Left lung (tissue), 10 donors: ENCODE measurements around the gene SCAMP5. TPM values are rescaled to one million over a fixed set of nuclear protein-coding genes. Genes with fewer than 3 reads are reported as not detected.
A peak's percentile ranks its signal among the peaks of the same experiment; 100 is the strongest.

Experiments
- ATAC-seq: fragments of 200-7000 bp; cut with Tn5 transposase; one replicate; pipeline ENCODE4 v1.9.1; 2020; ENCODE audit warnings: moderate library complexity
- DNase-seq, 4 donors: peaks; one replicate each; pipeline ENCODE4 v3.0.0-alpha.2; 2013 to 2020
- H3K27ac ChIP-seq, 2 donors: fragments of 200-600 bp; sonication (generic) in 1 of 2; one replicate each; pipeline versions ENCODE4 v1.5.0 to v1.8.0; 2020 to 2021
- H3K27me3 ChIP-seq, 2 donors: fragments of 200-600 bp; sonication (generic) in 1 of 2; one replicate each; pipeline versions ENCODE4 v1.5.0 to v1.8.0; 2020 to 2021
- H3K36me3 ChIP-seq, 2 donors: fragments of 200-600 bp; sonication (generic) in 1 of 2; one replicate each; pipeline versions ENCODE4 v1.5.0 to v1.8.0; 2020 to 2021
- H3K4me1 ChIP-seq, 2 donors: fragments of 200-600 bp; one replicate each; pipeline ENCODE4 v1.8.0; 2021
- H3K4me3 ChIP-seq, 2 donors: fragments of 200-600 bp; sonication (generic) in 1 of 2; one replicate each; pipeline versions ENCODE4 v1.5.0 to v1.8.0; 2020 to 2021; ENCODE audit warnings: mild to moderate bottlenecking in 1 of 2
- H3K9me3 ChIP-seq, 2 donors: fragments of 200-600 bp; sonication (generic) in 1 of 2; one replicate each; pipeline versions ENCODE4 v1.5.0 to v1.8.0; 2020 to 2021
- intact Hi-C, 2 donors: fragments of 100-400 bp; cut with DNase I; formaldehyde crosslinking; loops; one replicate each; pipeline versions ENCODE4 v1.11.2 to v1.14.2; 2022
- polyA plus RNA-seq, 6 donors: library from polyadenylated mRNA; unstranded; fragments of 120-200 nt; gene quantifications; one replicate each; pipeline ENCODE4 v1.2.1, GENCODE V29; 2013; ENCODE audit not compliant: insufficient read length in 6 of 6
- total RNA-seq, 2 donors: library from RNA; stranded (reverse); fragmentation: NEBNext Ultra II Directional; extraction: Animal tissue kit (Norgen Biotek cat#: 25700); gene quantifications; one replicate each; pipeline ENCODE4 v1.2.1, GENCODE V29; 2021
- TF ChIP-seq, protein P1 (sequence below), 2 donors: fragments of 200-600 bp; sonication (generic) in 1 of 2; IDR thresholded peaks; one replicate each; pipeline versions ENCODE4 v1.5.0 to v1.8.0; 2021; ENCODE audit warnings: antibody characterized with exemption in 2 of 2
- donor health status: DM: no; HTN: yes; CAD: no.
- donor health status: DM: no; HTN: no; CAD: no.

Gene SCAMP5
- total and polyA plus RNA-seq, 8 donors = 1.9 to 31.3 (median 13.8) TPM

DNA sequence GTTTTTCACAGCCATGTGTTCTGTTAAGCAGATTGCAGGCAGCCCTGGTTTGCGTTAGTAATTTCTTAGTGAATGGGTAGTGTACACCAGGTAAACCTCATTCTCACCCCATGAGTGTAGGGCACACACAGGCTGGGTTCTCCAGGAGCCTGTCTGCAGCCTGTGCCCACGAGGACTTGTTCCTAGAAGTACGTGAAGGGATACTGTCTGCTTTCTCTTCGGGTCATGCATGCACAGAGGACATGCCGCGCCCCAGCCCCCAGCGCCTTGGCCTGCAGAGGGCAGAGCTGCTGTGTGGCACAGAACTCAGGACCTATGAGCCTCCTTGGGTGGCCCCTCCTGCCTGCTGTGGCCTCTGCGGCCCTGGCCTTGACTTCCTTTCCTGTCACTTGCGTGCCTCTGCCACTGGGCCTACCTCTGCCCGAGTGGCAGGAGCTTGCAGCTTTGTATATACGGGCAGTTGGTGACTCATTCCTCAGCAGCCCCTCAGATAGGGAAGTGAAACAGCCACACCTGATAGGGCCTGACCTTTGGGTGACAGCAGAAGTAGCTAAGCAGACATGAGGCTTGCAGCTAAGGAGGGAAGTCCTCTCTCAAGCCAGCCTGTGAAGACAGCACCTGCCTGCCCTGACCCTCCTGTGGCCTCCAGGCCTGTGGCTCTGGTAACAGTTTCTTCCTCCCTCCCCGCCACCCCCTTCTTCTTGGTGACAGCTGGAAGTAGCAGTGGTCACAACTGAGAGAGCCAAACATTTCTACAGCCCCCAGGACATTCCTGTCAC lies 47.6 kb downstream of the SCAMP5 start:
- H3K27me3 ChIP-seq = no peaks in the 10 kb centered on the region
- H3K9me3 ChIP-seq = no peaks in the 10 kb centered on the region
- no peaks in the 10 kb centered on the region for H3K36me3 ChIP-seq
- peak; percentile 26 to 98 (median 67) for DNase-seq
- peak; percentile 71 for ATAC-seq
- peaks cover 45 to 78% of the 10 kb centered on the region in 2 donors for H3K4me1 ChIP-seq
- no peak overlapping the region for H3K4me3 ChIP-seq
- peak overlapping the region; percentile 84 to 95 for H3K27ac ChIP-seq
- intact Hi-C loops = no loop called here
- TF ChIP-seq, protein P1, sequence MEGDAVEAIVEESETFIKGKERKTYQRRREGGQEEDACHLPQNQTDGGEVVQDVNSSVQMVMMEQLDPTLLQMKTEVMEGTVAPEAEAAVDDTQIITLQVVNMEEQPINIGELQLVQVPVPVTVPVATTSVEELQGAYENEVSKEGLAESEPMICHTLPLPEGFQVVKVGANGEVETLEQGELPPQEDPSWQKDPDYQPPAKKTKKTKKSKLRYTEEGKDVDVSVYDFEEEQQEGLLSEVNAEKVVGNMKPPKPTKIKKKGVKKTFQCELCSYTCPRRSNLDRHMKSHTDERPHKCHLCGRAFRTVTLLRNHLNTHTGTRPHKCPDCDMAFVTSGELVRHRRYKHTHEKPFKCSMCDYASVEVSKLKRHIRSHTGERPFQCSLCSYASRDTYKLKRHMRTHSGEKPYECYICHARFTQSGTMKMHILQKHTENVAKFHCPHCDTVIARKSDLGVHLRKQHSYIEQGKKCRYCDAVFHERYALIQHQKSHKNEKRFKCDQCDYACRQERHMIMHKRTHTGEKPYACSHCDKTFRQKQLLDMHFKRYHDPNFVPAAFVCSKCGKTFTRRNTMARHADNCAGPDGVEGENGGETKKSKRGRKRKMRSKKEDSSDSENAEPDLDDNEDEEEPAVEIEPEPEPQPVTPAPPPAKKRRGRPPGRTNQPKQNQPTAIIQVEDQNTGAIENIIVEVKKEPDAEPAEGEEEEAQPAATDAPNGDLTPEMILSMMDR (IDR thresholded peaks at IDR 0.05) = peak; percentile 49 to 78

DNA sequence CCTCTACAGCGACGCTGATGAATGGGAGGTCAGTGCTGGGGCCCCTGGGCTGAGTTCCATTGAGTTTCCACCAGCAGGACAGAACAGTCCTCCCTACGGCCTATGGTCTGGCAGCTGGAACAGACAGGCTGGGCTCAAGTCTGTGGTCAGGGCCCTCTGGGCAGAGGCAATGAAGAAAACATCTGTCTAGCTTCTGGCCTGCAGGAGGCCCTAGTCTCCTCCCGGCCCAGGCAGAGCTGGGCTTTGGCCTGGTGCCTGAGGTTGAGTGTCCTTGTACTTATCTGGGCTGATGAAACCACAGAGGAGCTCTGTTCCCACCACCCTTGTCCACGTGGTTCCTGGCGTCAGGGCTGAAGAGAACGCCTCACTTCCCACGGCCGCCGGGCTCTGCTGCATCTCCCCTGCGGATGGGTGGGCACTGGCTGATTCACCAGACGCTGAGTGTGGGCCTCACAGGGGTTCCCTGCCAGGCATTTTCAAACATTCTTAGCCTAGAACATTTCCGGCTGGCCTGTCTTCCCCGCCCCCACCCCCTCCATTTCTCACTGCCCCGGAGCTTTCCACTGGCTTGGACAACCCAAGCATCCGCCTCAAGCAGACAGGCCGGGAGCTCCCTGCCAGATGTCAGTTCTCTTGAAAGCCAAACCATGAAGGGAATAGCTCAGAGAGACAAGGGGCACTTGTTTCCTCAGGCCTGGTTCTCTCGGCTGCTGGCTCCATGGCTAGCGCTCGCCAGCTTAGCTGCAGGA lies 48.3 kb downstream of the SCAMP5 start:
- Histone ChIP-seq H3K9me3 (no peaks in the 10 kb centered on the region), H3K4me1 (peaks cover 46 to 78% of the 10 kb centered on the region in 2 donors), H3K27ac (peak overlapping the region; percentile 84 to 95), H3K4me3 (peak overlapping the region in 1 of 2 donors; percentile 8), H3K27me3 (no peaks in the 10 kb centered on the region), H3K36me3 (no peaks in the 10 kb centered on the region)
- peak; percentile 80 for ATAC-seq
- intact Hi-C loops = no loop called here
- DNase-seq = peak; percentile 94 to 98 (median 96)
- TF ChIP-seq, protein P1 (IDR thresholded peaks at IDR 0.05) = peak in 1 of 2 donors; percentile 38

DNA sequence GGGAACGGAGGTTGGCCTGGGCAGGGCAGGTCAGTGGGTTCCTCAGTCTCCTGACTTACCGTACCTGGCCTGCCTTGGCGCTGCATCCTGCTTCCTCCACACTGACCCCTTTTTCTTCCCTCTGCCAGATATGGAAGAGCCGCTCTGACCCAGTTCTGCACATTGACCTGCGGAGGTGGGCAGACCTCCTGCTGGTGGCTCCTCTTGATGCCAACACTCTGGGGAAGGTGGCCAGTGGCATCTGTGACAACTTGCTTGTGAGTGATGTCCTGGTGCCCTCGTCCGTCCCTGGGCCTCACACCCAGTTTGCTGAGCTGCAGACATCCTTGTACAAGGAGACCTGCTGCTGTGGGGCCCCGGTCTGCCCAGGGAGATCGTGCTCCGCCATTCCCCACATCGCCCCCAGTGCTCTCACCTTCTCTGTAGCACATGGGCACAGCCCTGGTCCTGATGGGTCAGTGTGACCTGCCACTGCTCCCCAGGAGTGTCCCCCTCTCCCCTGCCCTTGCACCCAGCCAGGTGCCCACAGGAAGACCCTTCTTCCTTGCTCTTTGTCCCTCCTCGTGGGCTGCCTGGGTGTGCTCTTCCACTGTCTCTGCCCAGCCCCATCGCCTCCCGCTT lies 49.0 kb downstream of the SCAMP5 start:
- intact Hi-C loops = no loop called here
- no peaks in the 10 kb centered on the region for H3K9me3 ChIP-seq
- peak overlapping the region; percentile 84 to 95 for H3K27ac ChIP-seq
- H3K27me3 ChIP-seq = no peaks in the 10 kb centered on the region
- TF ChIP-seq, protein P1 (IDR thresholded peaks at IDR 0.05) = no peak
- ATAC-seq = no peak
- H3K36me3 ChIP-seq = no peaks in the 10 kb centered on the region
- peaks cover 52 to 78% of the 10 kb centered on the region in 2 donors for H3K4me1 ChIP-seq
- H3K4me3 ChIP-seq = peak overlapping the region in 1 of 2 donors; percentile 8
- no peak for DNase-seq

DNA sequence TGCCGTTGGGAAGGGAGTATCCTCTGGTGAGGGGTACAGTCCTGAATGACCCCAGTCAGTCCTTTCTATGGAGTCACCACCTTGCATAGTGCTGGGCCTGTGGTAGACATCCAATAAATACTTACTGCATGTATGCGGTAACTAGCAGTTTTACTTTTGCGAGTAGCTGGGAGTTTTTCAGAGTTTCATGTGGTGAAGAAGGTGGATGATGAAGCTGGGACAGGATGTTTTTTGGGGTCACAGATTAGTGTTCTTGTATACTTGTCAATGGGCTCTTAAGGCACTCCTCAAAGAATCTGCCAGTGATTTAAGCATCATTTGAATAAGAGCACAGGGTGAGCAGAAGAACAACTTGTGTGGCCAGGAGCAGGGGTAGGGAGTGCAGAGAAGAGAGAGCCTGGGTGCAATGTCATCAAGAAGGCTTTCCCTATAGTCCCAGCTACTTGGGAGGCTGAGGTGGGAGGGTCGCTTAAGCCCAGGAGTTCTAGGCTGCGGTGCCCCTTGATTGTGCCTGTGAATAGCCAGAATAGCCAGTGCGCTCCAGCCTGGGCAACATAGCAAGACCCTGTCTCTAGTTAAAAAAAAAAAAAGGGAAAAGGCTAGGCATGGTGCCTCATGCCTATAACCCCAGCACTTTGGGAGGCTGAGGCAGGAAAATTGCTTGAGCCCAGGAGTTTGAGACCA lies 50.1 kb downstream of the SCAMP5 start:
- Histone ChIP-seq H3K27ac (peak overlapping the region in 1 of 2 donors; percentile 95), H3K4me1 (peaks cover 57 to 80% of the 10 kb centered on the region in 2 donors), H3K36me3 (no peaks in the 10 kb centered on the region), H3K27me3 (no peaks in the 10 kb centered on the region), H3K4me3 (no peak overlapping the region), H3K9me3 (no peaks in the 10 kb centered on the region)
- no peak for DNase-seq
- ATAC-seq = no peak
- TF ChIP-seq, protein P1 (IDR thresholded peaks at IDR 0.05) = no peak
- intact Hi-C loops = no loop called here
